Sigmoid colon (tissue), 4 donors: Measurements from ENCODE around the gene LENEP.

Source experiments
- CTCF ChIP-seq, 4 experiments: fragments of 450-650 bp in 3 of 4; fragments of 200-600 bp in 1 of 4; IDR thresholded peaks; one replicate each; pipeline ENCODE4 v1.5.1; 2016 to 2019; ENCODE audit warnings: antibody characterized with exemption in 4 of 4, mild to moderate bottlenecking in 3 of 4, moderate library complexity in 2 of 4
- EP300 ChIP-seq, 4 donors: sonication (generic); formaldehyde crosslinking; IDR thresholded peaks; one replicate each; pipeline ENCODE4 v1.6.1; 2017; ENCODE audit warnings: antibody characterized with exemption in 4 of 4
- POLR2A ChIP-seq, 2 donors: fragments of 450-650 bp; IDR thresholded peaks; one replicate each; pipeline ENCODE4 v1.6.1; 2016; ENCODE audit warnings: antibody characterized with exemption in 2 of 2, mild to moderate bottlenecking in 2 of 2, moderate library complexity in 2 of 2

GRCh38 chr1:154966111-154966510 is 27.3 kb upstream of the LENEP start:
- TF ChIP-seq CTCF (IDR thresholded peaks at IDR 0.05) (no peak), POLR2A (IDR thresholded peaks at IDR 0.05) (no peak), EP300 (IDR thresholded peaks at IDR 0.05) (no peak)
